A549 treated with DMSO at 1 μM for 4 hours (cell line): Measurements from ENCODE around the gene TRANK1. TPM values are rescaled to one million over a fixed set of nuclear protein-coding genes. Genes with fewer than 3 reads are reported as not detected.

Experiments
- total RNA-seq: library from RNA; stranded (reverse); fragments of 200-300 nt; extraction: Qiagen RNA extraction; gene quantifications from 5 replicates; pipeline ENCODE4 v1.2.3, GENCODE V29; 2022; ENCODE audit warnings: low read depth

TRANK1 gene
- total RNA-seq, result 1.5 to 2.0 TPM (median 1.8 TPM) in 5 replicates

GRCh38 chr3:36944641-36945270 is at the start of gene TRANK1:
TSS of gene TRANK1 (minus strand) at chr3:36945054. CDS start at chr3:36944809, 245 bp downstream.

GRCh38 chr3:36993326-36994283 is 48.8 kb upstream of the TRANK1 start, which contains the start of gene MLH1:
TSS of gene MLH1 (plus strand) at chr3:36993518. CDS start at chr3:36993548, 30 bp downstream.

GRCh38 chr3:36992806-36993325 is 48.0 kb upstream of the TRANK1 start, which contains the start of gene EPM2AIP1:
TSS of gene EPM2AIP1 (minus strand) at chr3:36993131. CDS start at chr3:36993077, 54 bp downstream.

Other genes starting within 250 kb of the TRANK1 start
- gene DCLK3, start 180.5 kb downstream of the TRANK1 start, total RNA-seq, result not detected in 5 replicates
- 4.8 to 8.0 TPM (median 7.4 TPM) in 5 replicates for gene EPM2AIP1, start 48.1 kb upstream of the TRANK1 start, total RNA-seq
- gene MLH1, start 48.5 kb upstream of the TRANK1 start, total RNA-seq, result 32.8 to 39.8 TPM (median 35.5 TPM) in 5 replicates
- 51.9 to 63.1 TPM (median 58.7 TPM) in 5 replicates for gene LRRFIP2, start 229.5 kb upstream of the TRANK1 start, total RNA-seq